Activated CD4-positive, alpha-beta T cell treated with anti-CD3 and anti-CD28 coated beads, Interleukin-2, amount 10 ng/mL, durations not matched to agents 7 days and 5 days (primary cell): ENCODE results near the gene GRK1. TPM values are rescaled to one million over a fixed set of nuclear protein-coding genes. Genes with fewer than 3 reads are reported as not detected.
"Not testable (repeated sequence)": the region's sequence is repeated elsewhere in the genome, so short reads cannot be mapped to it uniquely, and the experiment has no call there.

Experiments
- CTCF ChIA-PET: fragments of 350-600 bp; sonication (Branson Sonifier 250); formaldehyde crosslinking; loops from one replicate; lab custom pipeline; 2021; ENCODE audit warnings: antibody characterized with exemption; lab: Charles Lee
- POLR2A ChIA-PET: fragments of 350-600 bp; sonication (Branson Sonifier 250); formaldehyde crosslinking; loops from one replicate; lab custom pipeline; 2021; ENCODE audit warnings: antibody characterized with exemption; lab: Charles Lee
- DNase-seq: peaks from one replicate; pipeline ENCODE4 v3.0.0-alpha.2; 2020
- H3K27ac Mint-ChIP-seq: one replicate; pipeline ENCODE4 v1.8.0; 2021; ENCODE audit warnings: mild to moderate bottlenecking, moderate library complexity, mixed read lengths
- H3K27me3 Mint-ChIP-seq: one replicate; pipeline ENCODE4 v1.8.0; 2021; ENCODE audit warnings: mixed read lengths
- H3K36me3 Mint-ChIP-seq: one replicate; pipeline ENCODE4 v1.8.0; 2021; ENCODE audit warnings: low read depth, mixed read lengths
- H3K4me1 Mint-ChIP-seq: one replicate; pipeline ENCODE4 v1.8.0; 2021; ENCODE audit warnings: mixed read lengths
- H3K4me3 Mint-ChIP-seq: one replicate; pipeline ENCODE4 v1.8.0; 2021; ENCODE audit warnings: mild to moderate bottlenecking, moderate library complexity, mixed read lengths
- H3K9me3 Mint-ChIP-seq: one replicate; pipeline ENCODE4 v1.8.0; 2021; ENCODE audit warnings: mixed read lengths
- total RNA-seq, 2 experiments: library from RNA; stranded (reverse); gene quantifications; one replicate each; pipeline ENCODE4 v1.2.3, GENCODE V29; 2021

GRK1 gene
- total RNA-seq, 2 experiments from 2014 or later, result 0.19 TPM; not detected in 1

GRCh38 chr13:113742445-113743120 is 75.6 kb downstream of the GRK1 start:
- no peaks in the 10 kb centered on the region for H3K36me3 Mint-ChIP-seq
- no peaks in the 10 kb centered on the region for H3K9me3 Mint-ChIP-seq
- no peak overlapping the region for H3K4me3 Mint-ChIP-seq
- H3K4me1 Mint-ChIP-seq, result peaks cover 19% of the 10 kb centered on the region
- CTCF ChIA-PET, result no interaction called here
- peaks cover 19% of the 10 kb centered on the region for H3K27me3 Mint-ChIP-seq
- POLR2A ChIA-PET, result no interaction called here
- no peak overlapping the region for H3K27ac Mint-ChIP-seq
- no peak for DNase-seq

- ChIA-PET POLR2A (no interaction called here), CTCF (no interaction called here)
- H3K4me3 Mint-ChIP-seq, result no peak overlapping the region
- DNase-seq, result no peak
- no peaks in the 10 kb centered on the region for H3K36me3 Mint-ChIP-seq
- H3K27me3 Mint-ChIP-seq, result peaks cover 19% of the 10 kb centered on the region
- H3K27ac Mint-ChIP-seq, result no peak overlapping the region
- peaks cover 19% of the 10 kb centered on the region for H3K4me1 Mint-ChIP-seq
- no peaks in the 10 kb centered on the region for H3K9me3 Mint-ChIP-seq
These were observed 76.6 kb downstream of the GRK1 start for GRCh38 chr13:113743366-113744195.

GRCh38 chr13:113744197-113745000 is 77.4 kb downstream of the GRK1 start:
- H3K27me3 Mint-ChIP-seq, result peaks cover 19% of the 10 kb centered on the region
- H3K4me1 Mint-ChIP-seq, result peaks cover 19% of the 10 kb centered on the region
- H3K9me3 Mint-ChIP-seq, result no peaks in the 10 kb centered on the region
- no peaks in the 10 kb centered on the region for H3K36me3 Mint-ChIP-seq
- no peak overlapping the region for H3K27ac Mint-ChIP-seq
- ChIA-PET CTCF (no interaction called here), POLR2A (no interaction called here)
- H3K4me3 Mint-ChIP-seq, result no peak overlapping the region
- no peak for DNase-seq

GRCh38 chr13:113745059-113745458 is 78.0 kb downstream of the GRK1 start:
- peaks cover 17% of the 10 kb centered on the region for H3K27me3 Mint-ChIP-seq
- no peaks in the 10 kb centered on the region for H3K36me3 Mint-ChIP-seq
- H3K27ac Mint-ChIP-seq, result no peak overlapping the region
- CTCF ChIA-PET, result no interaction called here
- H3K4me1 Mint-ChIP-seq, result peaks cover 19% of the 10 kb centered on the region
- POLR2A ChIA-PET, result no interaction called here
- no peaks in the 10 kb centered on the region for H3K9me3 Mint-ChIP-seq
- no peak overlapping the region for H3K4me3 Mint-ChIP-seq
- DNase-seq, result no peak

- H3K9me3 Mint-ChIP-seq, POLR2A ChIA-PET, DNase-seq, H3K27ac Mint-ChIP-seq, H3K36me3 Mint-ChIP-seq, H3K4me3 Mint-ChIP-seq: not testable (repeated sequence)
- Mint-ChIP-seq H3K4me1 (peaks cover 19% of the 10 kb centered on the region), H3K27me3 (peaks cover 12% of the 10 kb centered on the region)
- CTCF ChIA-PET, result interaction anchor here (1.0 kb wide), 1 partner anchor 21 kb away, joined by 3 read pairs; no protein-coding TSS in a partner anchor
These were observed 78.6 kb downstream of the GRK1 start for GRCh38 chr13:113745500-113746142.

- Mint-ChIP-seq H3K27me3 (peaks cover 9% of the 10 kb centered on the region), H3K36me3 (no peaks in the 10 kb centered on the region), H3K4me3 (no peak overlapping the region), H3K4me1 (peaks cover 15% of the 10 kb centered on the region), H3K9me3 (peaks cover 10% of the 10 kb centered on the region), H3K27ac (no peak overlapping the region)
- POLR2A ChIA-PET, result no interaction called here
- CTCF ChIA-PET, result interaction anchor here (1.0 kb wide), 1 partner anchor 21 kb away, joined by 3 read pairs; no protein-coding TSS in a partner anchor
- no peak for DNase-seq
These were observed 79.1 kb downstream of the GRK1 start for GRCh38 chr13:113746143-113746525.

- peaks cover 5% of the 10 kb centered on the region for H3K27me3 Mint-ChIP-seq
- CTCF ChIA-PET, result interaction anchor here (1.0 kb wide), 1 partner anchor 22 kb away, joined by 3 read pairs; no protein-coding TSS in a partner anchor
- DNase-seq, result no peak
- POLR2A ChIA-PET, result no interaction called here
- H3K27ac Mint-ChIP-seq, result no peak overlapping the region
- peaks cover 12% of the 10 kb centered on the region for H3K9me3 Mint-ChIP-seq
- H3K36me3 Mint-ChIP-seq, result no peaks in the 10 kb centered on the region
- H3K4me3 Mint-ChIP-seq, result no peak overlapping the region
- peaks cover 9% of the 10 kb centered on the region for H3K4me1 Mint-ChIP-seq
These were observed 79.7 kb downstream of the GRK1 start for GRCh38 chr13:113746671-113747070.

- Mint-ChIP-seq H3K36me3 (no peaks in the 10 kb centered on the region), H3K4me1 (peaks cover 2% of the 10 kb centered on the region), H3K4me3 (no peak overlapping the region), H3K9me3 (peaks cover 12% of the 10 kb centered on the region), H3K27me3 (peaks cover 2% of the 10 kb centered on the region), H3K27ac (no peak overlapping the region)
- DNase-seq, result no peak
- CTCF ChIA-PET, result no interaction called here
- POLR2A ChIA-PET, result no interaction called here
These were observed 80.3 kb downstream of the GRK1 start for GRCh38 chr13:113747291-113747833.

- Mint-ChIP-seq H3K4me1 (no peaks in the 10 kb centered on the region), H3K9me3 (peaks cover 15% of the 10 kb centered on the region), H3K36me3 (peaks cover 3% of the 10 kb centered on the region), H3K27me3 (no peaks in the 10 kb centered on the region), H3K4me3 (no peak overlapping the region), H3K27ac (no peak overlapping the region)
- DNase-seq, result no peak
- CTCF ChIA-PET, result no interaction called here
- POLR2A ChIA-PET, result no interaction called here
These were observed 81.3 kb downstream of the GRK1 start for GRCh38 chr13:113748101-113748861.

GRCh38 chr13:113748862-113749451 is 81.9 kb downstream of the GRK1 start:
- H3K27ac Mint-ChIP-seq, result no peak overlapping the region
- ChIA-PET CTCF (no interaction called here), POLR2A (no interaction called here)
- no peak overlapping the region for H3K4me3 Mint-ChIP-seq
- no peaks in the 10 kb centered on the region for H3K27me3 Mint-ChIP-seq
- no peak for DNase-seq
- H3K36me3 Mint-ChIP-seq, result peaks cover 3% of the 10 kb centered on the region
- H3K4me1 Mint-ChIP-seq, result no peaks in the 10 kb centered on the region
- H3K9me3 Mint-ChIP-seq, result peaks cover 15% of the 10 kb centered on the region

GRCh38 chr13:113749507-113749906 is 82.5 kb downstream of the GRK1 start:
- no peak for DNase-seq
- Mint-ChIP-seq H3K4me1 (no peaks in the 10 kb centered on the region), H3K9me3 (peaks cover 15% of the 10 kb centered on the region), H3K27me3 (no peaks in the 10 kb centered on the region), H3K27ac (no peak overlapping the region), H3K36me3 (peaks cover 3% of the 10 kb centered on the region), H3K4me3 (no peak overlapping the region)
- ChIA-PET CTCF (no interaction called here), POLR2A (no interaction called here)
